ENCODE data around the gene C4orf54. TPM values are rescaled to one million over a fixed set of nuclear protein-coding genes. Genes with fewer than 3 reads are reported as not detected.

Gene C4orf54
- total RNA-seq, 1 donor from 2014 or later: not detected

DNA sequence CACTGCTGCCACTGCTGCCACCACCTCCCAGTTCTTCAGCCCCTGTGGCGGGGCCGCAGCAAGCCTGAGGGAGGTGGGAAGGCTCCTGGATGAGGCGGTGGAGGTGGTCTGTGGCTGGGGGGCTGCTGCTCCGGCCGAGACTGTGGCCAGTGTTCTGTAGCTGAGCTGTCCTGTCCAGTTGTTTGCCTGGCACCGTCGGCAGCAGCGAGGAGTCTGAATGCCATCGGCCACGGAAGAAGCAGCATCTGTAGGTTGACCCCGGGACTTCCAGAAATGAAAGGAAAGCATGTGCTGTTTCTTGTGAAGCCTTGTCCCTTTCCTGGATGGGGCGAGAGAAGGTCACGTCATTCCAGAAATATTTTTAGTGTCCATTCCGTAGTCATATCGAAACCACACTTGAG lies 3.3 kb downstream of the C4orf54 start:
- no peak overlapping the region for H3K4me3 Mint-ChIP-seq
- intact Hi-C loops (cut with micrococcal nuclease): no loop called here
- H3K36me3 Mint-ChIP-seq (ENCODE audit: low read depth): no peaks in the 10 kb centered on the region
- H3K9me3 Mint-ChIP-seq: no peaks in the 10 kb centered on the region
- ChIA-PET CTCF (no interaction called here), POLR2A (no interaction called here)
- H3K4me1 Mint-ChIP-seq: no peaks in the 10 kb centered on the region
- ATAC-seq (ENCODE audit: low read depth) (no peak), DNase-seq (no peak)
- TF ChIP-seq, protein P1, sequence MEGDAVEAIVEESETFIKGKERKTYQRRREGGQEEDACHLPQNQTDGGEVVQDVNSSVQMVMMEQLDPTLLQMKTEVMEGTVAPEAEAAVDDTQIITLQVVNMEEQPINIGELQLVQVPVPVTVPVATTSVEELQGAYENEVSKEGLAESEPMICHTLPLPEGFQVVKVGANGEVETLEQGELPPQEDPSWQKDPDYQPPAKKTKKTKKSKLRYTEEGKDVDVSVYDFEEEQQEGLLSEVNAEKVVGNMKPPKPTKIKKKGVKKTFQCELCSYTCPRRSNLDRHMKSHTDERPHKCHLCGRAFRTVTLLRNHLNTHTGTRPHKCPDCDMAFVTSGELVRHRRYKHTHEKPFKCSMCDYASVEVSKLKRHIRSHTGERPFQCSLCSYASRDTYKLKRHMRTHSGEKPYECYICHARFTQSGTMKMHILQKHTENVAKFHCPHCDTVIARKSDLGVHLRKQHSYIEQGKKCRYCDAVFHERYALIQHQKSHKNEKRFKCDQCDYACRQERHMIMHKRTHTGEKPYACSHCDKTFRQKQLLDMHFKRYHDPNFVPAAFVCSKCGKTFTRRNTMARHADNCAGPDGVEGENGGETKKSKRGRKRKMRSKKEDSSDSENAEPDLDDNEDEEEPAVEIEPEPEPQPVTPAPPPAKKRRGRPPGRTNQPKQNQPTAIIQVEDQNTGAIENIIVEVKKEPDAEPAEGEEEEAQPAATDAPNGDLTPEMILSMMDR (IDR thresholded peaks at IDR 0.05): no peak
- no peak overlapping the region for H3K27ac Mint-ChIP-seq
- peaks cover 3% of the 10 kb centered on the region for H3K27me3 Mint-ChIP-seq

DNA sequence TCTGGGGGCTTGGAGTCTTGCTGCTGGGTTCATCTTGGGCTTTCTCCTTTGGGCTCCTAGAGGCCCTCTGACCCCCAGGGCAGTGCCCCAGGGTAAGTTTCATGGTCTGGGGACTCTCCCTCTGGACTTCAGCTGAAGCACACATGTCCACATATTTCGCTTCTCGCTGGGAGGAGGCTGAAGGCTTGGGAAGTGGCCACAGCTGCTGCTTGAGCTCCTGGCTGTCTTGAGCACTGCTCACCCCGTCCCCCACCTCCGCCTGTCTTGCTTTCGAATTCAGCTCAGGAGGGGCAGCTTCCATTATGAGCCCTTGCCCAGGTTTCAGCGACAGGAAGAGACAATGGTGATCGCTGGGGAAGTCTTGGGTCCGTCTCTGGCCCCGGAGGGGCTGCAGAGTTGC lies 3.7 kb downstream of the C4orf54 start:
- no peak overlapping the region for H3K4me3 Mint-ChIP-seq
- TF ChIP-seq, protein P1 (IDR thresholded peaks at IDR 0.05): no peak
- H3K36me3 Mint-ChIP-seq (ENCODE audit: low read depth): no peaks in the 10 kb centered on the region
- no peaks in the 10 kb centered on the region for H3K4me1 Mint-ChIP-seq
- ChIA-PET POLR2A (no interaction called here), CTCF (no interaction called here)
- intact Hi-C loops (cut with micrococcal nuclease): no loop called here
- H3K27ac Mint-ChIP-seq: no peak overlapping the region
- DNase-seq (no peak), ATAC-seq (ENCODE audit: low read depth) (no peak)
- no peaks in the 10 kb centered on the region for H3K9me3 Mint-ChIP-seq
- peaks cover 3% of the 10 kb centered on the region for H3K27me3 Mint-ChIP-seq

DNA sequence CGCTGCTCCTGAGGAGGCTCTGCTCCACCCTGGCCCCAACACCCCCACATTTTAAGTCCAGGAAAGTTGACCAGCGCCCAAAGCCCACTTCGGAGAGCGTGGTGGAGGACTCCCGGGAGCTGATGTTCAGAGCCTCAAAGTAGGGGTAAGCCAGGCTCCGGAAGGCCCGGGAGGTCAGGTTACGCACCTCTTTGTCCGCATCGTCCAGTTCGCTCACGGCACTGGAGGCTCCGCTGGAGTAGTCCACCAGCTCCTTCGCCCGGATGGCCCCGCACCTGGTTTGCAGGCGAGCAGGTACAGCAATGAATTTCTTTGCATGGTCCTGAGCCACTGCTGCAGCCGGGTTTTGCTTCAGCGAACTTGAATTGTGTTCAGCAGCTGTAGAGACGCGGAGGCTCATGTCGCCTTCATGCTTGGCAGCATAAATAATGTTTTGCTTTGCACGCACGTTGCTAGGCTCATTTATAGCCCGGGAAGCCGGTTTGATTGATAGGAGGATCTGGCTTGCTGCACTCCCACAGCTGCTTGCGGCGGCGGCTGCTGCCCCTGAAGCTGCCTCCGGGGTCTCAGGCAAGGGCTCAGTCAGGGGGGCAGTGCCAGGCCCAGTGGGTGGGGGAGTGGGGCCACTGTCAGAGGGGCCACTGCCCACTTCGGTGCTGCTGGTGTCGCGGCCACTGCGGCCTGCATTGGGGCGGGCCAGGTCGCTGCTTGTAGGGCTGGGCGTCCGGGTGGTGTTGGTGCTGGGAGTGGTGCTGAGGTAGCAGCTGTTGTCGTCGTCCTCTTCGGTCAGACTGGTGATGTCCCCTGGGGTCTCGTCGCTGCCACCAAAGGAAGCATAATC lies 4.8 kb downstream of the C4orf54 start:
- ATAC-seq (ENCODE audit: low read depth): no peak
- CTCF ChIA-PET: no interaction called here
- Mint-ChIP-seq H3K36me3 (ENCODE audit: low read depth) (no peaks in the 10 kb centered on the region), H3K9me3 (no peaks in the 10 kb centered on the region), H3K27ac (no peak overlapping the region), H3K27me3 (peaks cover 3% of the 10 kb centered on the region), H3K4me3 (no peak overlapping the region), H3K4me1 (no peaks in the 10 kb centered on the region)
- POLR2A ChIA-PET: no interaction called here
- no peak for DNase-seq
- intact Hi-C loops (cut with micrococcal nuclease): no loop called here
- TF ChIP-seq, protein P1 (IDR thresholded peaks at IDR 0.05): no peak

DNA sequence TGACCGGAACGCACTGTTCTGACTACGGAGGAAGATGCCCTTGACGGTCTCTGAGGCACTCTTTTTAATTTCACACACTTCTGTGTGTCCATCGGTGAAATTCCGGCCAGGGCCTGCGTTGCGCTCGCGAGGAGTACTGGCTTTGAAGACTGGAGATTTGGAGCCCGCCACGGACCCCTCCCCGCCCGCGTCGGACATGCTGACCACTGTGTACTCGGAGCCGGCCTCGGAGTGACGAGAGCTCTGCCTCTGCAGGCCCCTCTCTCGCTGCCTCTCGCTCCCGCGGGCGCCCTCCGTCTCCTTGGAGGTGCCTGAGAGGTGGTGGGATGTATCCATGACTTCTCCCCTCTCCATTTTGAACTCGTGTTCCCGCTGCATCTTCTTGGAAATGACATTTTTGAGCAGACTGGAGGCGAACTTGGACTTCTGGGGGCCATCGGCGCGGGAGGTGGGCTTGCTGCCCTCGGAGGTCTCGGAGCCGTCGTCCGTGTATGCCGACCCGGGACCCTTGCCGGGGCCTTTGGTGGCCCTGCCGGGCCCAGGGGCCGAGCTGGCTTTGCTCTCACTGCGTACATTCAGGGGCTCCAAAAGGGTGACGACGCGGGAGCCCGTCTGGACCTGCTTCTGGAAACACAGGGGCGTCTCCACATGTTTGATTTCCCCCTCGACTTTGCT lies 5.7 kb downstream of the C4orf54 start:
- Mint-ChIP-seq H3K27me3 (peaks cover 3% of the 10 kb centered on the region), H3K4me1 (no peaks in the 10 kb centered on the region), H3K9me3 (no peaks in the 10 kb centered on the region), H3K27ac (no peak overlapping the region), H3K4me3 (no peak overlapping the region), H3K36me3 (ENCODE audit: low read depth) (no peaks in the 10 kb centered on the region)
- ATAC-seq (ENCODE audit: low read depth) (no peak), DNase-seq (no peak)
- TF ChIP-seq, protein P1 (IDR thresholded peaks at IDR 0.05): no peak
- POLR2A ChIA-PET: no interaction called here
- CTCF ChIA-PET: no interaction called here
- intact Hi-C loops (cut with micrococcal nuclease): no loop called here

DNA sequence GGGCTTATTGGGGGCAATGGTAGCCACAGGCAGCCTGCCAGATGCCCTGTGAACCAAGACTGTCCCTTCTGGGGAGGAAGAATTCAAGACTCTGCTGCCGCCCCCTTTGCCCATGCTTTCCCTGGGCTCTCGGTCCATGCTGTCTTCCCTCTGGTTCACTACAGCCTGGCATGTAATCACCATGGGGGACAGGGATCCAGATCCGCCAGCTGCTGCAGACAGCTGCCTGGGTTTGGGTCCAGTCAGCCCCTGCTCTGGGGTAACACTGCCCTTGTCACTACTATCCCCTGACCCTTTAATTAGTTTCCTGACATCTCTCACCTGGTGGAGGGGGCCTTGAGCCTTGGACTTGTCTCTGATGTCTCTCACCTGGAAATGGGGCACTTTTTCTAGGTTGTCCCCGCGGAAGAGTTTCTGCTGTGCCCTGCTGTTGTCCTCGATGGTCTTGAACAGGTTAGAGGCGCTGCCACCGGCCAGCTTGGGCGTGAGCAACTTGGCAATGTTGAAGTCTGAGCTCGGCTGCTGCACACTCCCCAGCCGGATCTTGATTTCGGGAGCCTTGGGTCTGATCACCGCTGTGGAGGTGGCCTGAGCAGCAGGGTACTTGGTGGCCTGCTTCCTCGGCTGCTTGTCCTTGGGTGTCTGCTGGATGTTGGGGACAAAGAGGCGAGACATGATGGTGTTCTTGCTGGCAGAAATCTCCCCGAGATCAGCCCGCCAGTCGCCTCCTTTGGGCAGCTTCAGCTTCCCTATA lies 6.4 kb downstream of the C4orf54 start:
- ChIA-PET POLR2A (no interaction called here), CTCF (no interaction called here)
- Mint-ChIP-seq H3K36me3 (ENCODE audit: low read depth) (no peaks in the 10 kb centered on the region), H3K4me3 (no peak overlapping the region), H3K9me3 (no peaks in the 10 kb centered on the region), H3K4me1 (no peaks in the 10 kb centered on the region), H3K27ac (no peak overlapping the region), H3K27me3 (peaks cover 3% of the 10 kb centered on the region)
- DNase-seq (no peak), ATAC-seq (ENCODE audit: low read depth) (no peak)
- TF ChIP-seq, protein P1 (IDR thresholded peaks at IDR 0.05): no peak
- intact Hi-C loops (cut with micrococcal nuclease): no loop called here
